ENCODE measurements around the gene TSPAN7.

Gene TSPAN7

DNA sequence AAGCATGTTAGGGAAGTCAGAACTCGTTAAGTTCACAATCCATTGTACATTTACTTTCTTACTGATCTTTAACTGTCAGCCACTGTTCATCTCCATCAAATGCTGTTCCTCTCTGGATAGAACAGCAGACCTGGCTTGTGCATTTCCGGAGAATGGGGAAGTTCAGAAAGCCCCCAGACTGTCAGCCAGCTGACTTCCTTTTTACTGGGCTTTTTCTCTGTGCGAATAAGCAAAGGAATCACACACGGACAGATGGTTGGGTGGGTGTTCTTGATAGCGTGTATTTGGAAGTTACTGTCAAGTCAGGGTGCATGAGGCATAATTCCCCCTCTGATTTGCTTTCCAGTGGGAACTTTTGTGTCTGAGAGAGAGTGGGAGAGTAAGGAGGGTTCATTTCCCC lies 56.8 kb downstream of the TSPAN7 start:
- TF ChIP-seq BACH2 (CRISPR knock-in tag; IDR thresholded peaks at IDR 0.05; ENCODE audit: borderline replicate concordance) (no peak), ARNTL (CRISPR knock-in tag; IDR thresholded peaks at IDR 0.05; ENCODE audit: borderline replicate concordance, low read depth) (no peak), SNAI2 (CRISPR knock-in tag; IDR thresholded peaks at IDR 0.05) (no peak), PPARA (CRISPR knock-in tag; IDR thresholded peaks at IDR 0.05; ENCODE audit: borderline replicate concordance) (no peak)
- TF ChIP-seq, protein P1, sequence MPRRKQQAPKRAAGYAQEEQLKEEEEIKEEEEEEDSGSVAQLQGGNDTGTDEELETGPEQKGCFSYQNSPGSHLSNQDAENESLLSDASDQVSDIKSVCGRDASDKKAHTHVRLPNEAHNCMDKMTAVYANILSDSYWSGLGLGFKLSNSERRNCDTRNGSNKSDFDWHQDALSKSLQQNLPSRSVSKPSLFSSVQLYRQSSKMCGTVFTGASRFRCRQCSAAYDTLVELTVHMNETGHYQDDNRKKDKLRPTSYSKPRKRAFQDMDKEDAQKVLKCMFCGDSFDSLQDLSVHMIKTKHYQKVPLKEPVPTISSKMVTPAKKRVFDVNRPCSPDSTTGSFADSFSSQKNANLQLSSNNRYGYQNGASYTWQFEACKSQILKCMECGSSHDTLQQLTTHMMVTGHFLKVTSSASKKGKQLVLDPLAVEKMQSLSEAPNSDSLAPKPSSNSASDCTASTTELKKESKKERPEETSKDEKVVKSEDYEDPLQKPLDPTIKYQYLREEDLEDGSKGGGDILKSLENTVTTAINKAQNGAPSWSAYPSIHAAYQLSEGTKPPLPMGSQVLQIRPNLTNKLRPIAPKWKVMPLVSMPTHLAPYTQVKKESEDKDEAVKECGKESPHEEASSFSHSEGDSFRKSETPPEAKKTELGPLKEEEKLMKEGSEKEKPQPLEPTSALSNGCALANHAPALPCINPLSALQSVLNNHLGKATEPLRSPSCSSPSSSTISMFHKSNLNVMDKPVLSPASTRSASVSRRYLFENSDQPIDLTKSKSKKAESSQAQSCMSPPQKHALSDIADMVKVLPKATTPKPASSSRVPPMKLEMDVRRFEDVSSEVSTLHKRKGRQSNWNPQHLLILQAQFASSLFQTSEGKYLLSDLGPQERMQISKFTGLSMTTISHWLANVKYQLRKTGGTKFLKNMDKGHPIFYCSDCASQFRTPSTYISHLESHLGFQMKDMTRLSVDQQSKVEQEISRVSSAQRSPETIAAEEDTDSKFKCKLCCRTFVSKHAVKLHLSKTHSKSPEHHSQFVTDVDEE (CRISPR knock-in tag; IDR thresholded peaks at IDR 0.05) = no peak

DNA sequence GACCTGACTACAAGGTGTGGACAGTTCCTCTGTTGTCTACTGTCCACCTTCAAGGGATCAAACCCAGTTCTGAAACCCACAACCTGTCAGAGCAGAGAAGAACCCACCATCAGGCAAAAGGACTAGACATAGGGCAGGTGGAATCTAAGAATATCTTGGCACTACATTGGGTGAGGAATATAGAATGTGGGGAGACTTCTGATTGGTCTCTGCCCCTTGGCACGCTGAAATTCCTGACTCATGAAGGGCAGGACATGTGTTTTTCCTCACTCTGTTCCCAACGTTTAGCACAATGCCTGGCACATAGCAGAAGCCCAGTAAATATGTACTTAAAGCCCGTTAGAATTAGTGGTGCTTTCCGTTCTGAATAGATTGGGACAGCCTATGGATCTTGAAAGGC lies 59.3 kb downstream of the TSPAN7 start:
- ATAC-seq = no peak
- TF ChIP-seq BACH2 (CRISPR knock-in tag; IDR thresholded peaks at IDR 0.05; ENCODE audit: borderline replicate concordance) (no peak), RARB (CRISPR knock-in tag; IDR thresholded peaks at IDR 0.05) (no peak), ZFP3 (CRISPR knock-in tag; IDR thresholded peaks at IDR 0.05) (no peak), SNAI2 (CRISPR knock-in tag; IDR thresholded peaks at IDR 0.05) (no peak), ZNF565 (CRISPR knock-in tag; conservative IDR thresholded peaks at IDR 0.05; ENCODE audit: low read depth) (no peak), TOX (CRISPR knock-in tag; IDR thresholded peaks at IDR 0.05; ENCODE audit: borderline replicate concordance) (no peak), PPARA (CRISPR knock-in tag; IDR thresholded peaks at IDR 0.05; ENCODE audit: borderline replicate concordance) (no peak), CSDC2 (CRISPR knock-in tag; IDR thresholded peaks at IDR 0.05) (no peak), OSR1 (CRISPR knock-in tag; IDR thresholded peaks at IDR 0.05) (no peak), GLIS3 (CRISPR knock-in tag; IDR thresholded peaks at IDR 0.05) (no peak)
- TF ChIP-seq, protein P2, sequence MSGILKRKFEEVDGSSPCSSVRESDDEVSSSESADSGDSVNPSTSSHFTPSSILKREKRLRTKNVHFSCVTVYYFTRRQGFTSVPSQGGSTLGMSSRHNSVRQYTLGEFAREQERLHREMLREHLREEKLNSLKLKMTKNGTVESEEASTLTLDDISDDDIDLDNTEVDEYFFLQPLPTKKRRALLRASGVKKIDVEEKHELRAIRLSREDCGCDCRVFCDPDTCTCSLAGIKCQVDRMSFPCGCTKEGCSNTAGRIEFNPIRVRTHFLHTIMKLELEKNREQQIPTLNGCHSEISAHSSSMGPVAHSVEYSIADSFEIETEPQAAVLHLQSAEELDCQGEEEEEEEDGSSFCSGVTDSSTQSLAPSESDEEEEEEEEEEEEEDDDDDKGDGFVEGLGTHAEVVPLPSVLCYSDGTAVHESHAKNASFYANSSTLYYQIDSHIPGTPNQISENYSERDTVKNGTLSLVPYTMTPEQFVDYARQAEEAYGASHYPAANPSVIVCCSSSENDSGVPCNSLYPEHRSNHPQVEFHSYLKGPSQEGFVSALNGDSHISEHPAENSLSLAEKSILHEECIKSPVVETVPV (CRISPR knock-in tag; IDR thresholded peaks at IDR 0.05) = no peak
- TF ChIP-seq, protein P1 (CRISPR knock-in tag; IDR thresholded peaks at IDR 0.05) = no peak
- TF ChIP-seq, protein P3, sequence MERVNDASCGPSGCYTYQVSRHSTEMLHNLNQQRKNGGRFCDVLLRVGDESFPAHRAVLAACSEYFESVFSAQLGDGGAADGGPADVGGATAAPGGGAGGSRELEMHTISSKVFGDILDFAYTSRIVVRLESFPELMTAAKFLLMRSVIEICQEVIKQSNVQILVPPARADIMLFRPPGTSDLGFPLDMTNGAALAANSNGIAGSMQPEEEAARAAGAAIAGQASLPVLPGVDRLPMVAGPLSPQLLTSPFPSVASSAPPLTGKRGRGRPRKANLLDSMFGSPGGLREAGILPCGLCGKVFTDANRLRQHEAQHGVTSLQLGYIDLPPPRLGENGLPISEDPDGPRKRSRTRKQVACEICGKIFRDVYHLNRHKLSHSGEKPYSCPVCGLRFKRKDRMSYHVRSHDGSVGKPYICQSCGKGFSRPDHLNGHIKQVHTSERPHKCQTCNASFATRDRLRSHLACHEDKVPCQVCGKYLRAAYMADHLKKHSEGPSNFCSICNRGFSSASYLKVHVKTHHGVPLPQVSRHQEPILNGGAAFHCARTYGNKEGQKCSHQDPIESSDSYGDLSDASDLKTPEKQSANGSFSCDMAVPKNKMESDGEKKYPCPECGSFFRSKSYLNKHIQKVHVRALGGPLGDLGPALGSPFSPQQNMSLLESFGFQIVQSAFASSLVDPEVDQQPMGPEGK (CRISPR knock-in tag; IDR thresholded peaks at IDR 0.05; ENCODE audit: borderline replicate concordance) = no peak

More for the DNA sequence above, 56.8 kb downstream of the TSPAN7 start:
- ATAC-seq = no peak

DNA sequence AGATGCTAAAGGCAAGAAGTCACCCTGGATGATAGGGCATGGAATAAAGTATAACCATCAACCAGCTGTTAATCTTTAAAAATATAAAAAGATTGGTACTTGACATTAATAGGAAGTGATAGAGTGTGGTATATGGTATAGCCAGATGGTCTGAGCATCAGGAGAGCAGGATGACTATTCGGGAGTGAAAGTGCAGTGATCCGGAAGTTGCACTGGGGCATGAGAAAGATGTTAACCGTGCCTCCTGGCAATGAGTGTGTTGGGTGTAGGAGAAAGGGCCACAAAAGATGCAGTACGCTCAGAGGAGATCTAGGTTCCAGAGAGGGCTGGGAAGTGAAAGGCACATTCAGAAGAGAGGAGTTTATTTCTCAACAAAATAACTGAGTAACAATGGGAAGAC lies 65.0 kb downstream of the TSPAN7 start:
- TF ChIP-seq, protein P1 (CRISPR knock-in tag; IDR thresholded peaks at IDR 0.05) = no peak
- TF ChIP-seq, protein P2 (CRISPR knock-in tag; IDR thresholded peaks at IDR 0.05) = no peak
- TF ChIP-seq OSR1 (CRISPR knock-in tag; IDR thresholded peaks at IDR 0.05) (no peak), TOX (CRISPR knock-in tag; IDR thresholded peaks at IDR 0.05; ENCODE audit: borderline replicate concordance) (no peak), GLIS3 (CRISPR knock-in tag; IDR thresholded peaks at IDR 0.05) (no peak), ZNF8 (CRISPR knock-in tag; IDR thresholded peaks at IDR 0.05) (no peak), ZFP3 (CRISPR knock-in tag; IDR thresholded peaks at IDR 0.05) (no peak), RARB (CRISPR knock-in tag; IDR thresholded peaks at IDR 0.05) (no peak), ARNTL (CRISPR knock-in tag; IDR thresholded peaks at IDR 0.05; ENCODE audit: borderline replicate concordance, low read depth) (no peak), ZC3H10 (CRISPR knock-in tag; IDR thresholded peaks at IDR 0.05) (no peak), ZNF70 (CRISPR knock-in tag; IDR thresholded peaks at IDR 0.05) (no peak)
- TF ChIP-seq, protein P4, sequence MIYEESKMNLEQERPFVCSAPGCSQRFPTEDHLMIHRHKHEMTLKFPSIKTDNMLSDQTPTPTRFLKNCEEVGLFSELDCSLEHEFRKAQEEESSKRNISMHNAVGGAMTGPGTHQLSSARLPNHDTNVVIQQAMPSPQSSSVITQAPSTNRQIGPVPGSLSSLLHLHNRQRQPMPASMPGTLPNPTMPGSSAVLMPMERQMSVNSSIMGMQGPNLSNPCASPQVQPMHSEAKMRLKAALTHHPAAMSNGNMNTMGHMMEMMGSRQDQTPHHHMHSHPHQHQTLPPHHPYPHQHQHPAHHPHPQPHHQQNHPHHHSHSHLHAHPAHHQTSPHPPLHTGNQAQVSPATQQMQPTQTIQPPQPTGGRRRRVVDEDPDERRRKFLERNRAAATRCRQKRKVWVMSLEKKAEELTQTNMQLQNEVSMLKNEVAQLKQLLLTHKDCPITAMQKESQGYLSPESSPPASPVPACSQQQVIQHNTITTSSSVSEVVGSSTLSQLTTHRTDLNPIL (CRISPR knock-in tag; IDR thresholded peaks at IDR 0.05; ENCODE audit: low read depth) = no peak
- no peak for ATAC-seq

All from SK-N-SH treated with all-trans-retinoic acid at 6 μM for 48 hours (cell line).